Measurements from ENCODE around the gene PDE1C. TPM values are rescaled to one million over a fixed set of nuclear protein-coding genes. Genes with fewer than 3 reads are reported as not detected.

PDE1C gene
- total RNA-seq, 4 donors from 2014 or later = 0.19 to 14.5 (median 2.9) TPM

DNA sequence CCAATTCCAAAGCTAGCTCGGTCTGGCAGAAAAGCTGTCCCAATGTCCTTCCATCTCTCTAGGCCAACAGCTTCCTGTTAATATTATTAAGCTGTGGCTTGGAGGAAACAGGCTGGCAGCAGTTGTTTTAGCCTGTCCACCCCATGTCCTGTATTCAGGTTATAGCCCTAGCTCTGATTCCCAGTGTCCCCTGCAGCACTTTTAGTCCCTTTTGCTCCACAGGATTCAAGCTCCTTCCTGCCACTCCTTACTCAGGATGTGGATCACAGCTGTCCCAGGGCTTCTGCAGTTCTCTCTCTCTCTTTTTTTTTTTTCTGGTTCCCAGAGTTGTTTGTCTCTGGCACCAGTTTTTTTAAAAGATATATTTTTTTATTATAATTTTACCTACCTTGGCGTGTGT lies 298.0 kb downstream of the PDE1C start:
- DNase-seq = no peak
- Histone ChIP-seq H3K27ac (no peak overlapping the region), H3K4me3 (no peak overlapping the region), H3K36me3 (no peaks in the 10 kb centered on the region), H3K4me1 (no peaks in the 10 kb centered on the region), H3K9me3 (no peaks in the 10 kb centered on the region), H3K27me3 (no peaks in the 10 kb centered on the region)
- TF ChIP-seq, protein P1, sequence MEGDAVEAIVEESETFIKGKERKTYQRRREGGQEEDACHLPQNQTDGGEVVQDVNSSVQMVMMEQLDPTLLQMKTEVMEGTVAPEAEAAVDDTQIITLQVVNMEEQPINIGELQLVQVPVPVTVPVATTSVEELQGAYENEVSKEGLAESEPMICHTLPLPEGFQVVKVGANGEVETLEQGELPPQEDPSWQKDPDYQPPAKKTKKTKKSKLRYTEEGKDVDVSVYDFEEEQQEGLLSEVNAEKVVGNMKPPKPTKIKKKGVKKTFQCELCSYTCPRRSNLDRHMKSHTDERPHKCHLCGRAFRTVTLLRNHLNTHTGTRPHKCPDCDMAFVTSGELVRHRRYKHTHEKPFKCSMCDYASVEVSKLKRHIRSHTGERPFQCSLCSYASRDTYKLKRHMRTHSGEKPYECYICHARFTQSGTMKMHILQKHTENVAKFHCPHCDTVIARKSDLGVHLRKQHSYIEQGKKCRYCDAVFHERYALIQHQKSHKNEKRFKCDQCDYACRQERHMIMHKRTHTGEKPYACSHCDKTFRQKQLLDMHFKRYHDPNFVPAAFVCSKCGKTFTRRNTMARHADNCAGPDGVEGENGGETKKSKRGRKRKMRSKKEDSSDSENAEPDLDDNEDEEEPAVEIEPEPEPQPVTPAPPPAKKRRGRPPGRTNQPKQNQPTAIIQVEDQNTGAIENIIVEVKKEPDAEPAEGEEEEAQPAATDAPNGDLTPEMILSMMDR (IDR thresholded peaks at IDR 0.05) = no peak
- intact Hi-C loops (cut with DNase I) = no loop called here
- WGBS, 2 donors = 70 to 79% methylated on average over 2 of the region's 2 CpGs

DNA sequence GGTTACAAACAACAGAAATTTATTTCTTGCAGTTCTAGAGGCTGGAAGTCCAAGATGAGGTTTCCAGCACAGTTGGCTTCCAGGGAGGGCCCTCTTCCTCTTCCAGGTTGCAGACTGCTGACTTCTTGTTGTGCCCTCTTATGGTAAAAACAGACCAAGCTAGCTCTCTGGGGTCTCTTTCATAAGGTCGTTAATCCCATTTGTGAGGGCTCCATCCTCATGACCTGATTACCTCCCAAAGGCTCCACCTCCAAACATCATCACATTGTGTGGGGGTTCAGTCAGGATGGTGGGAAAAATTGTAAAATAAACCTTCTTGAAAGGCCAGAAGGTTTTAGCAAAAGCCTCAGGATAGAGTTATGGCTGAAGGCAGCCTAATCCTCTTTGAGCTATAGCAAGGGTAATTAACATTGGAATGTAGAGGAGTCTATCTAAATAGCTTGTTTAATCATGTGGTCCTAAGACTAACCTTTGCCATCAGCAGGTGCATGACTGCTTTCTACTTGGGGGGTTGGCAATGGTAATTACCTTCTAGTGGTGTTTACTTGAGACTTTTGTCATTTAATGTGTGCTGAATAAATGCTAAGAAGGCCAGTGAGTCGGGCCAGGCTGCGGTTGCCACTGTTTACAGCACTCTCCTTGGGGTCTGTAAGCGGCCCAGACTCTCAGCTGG lies 302.4 kb downstream of the PDE1C start:
- H3K9me3 ChIP-seq = no peaks in the 10 kb centered on the region
- H3K4me1 ChIP-seq = no peaks in the 10 kb centered on the region
- no peaks in the 10 kb centered on the region for H3K27me3 ChIP-seq
- TF ChIP-seq POLR2A (IDR thresholded peaks at IDR 0.05) = no peak
- TF ChIP-seq, protein P1 (IDR thresholded peaks at IDR 0.05) = no peak
- intact Hi-C loops (cut with DNase I) = no loop called here
- H3K27ac ChIP-seq = no peak overlapping the region
- H3K36me3 ChIP-seq = no peaks in the 10 kb centered on the region
- DNase-seq = no peak
- H3K4me3 ChIP-seq = no peak overlapping the region
- WGBS, 2 donors = 35 to 57% methylated on average over 3 to 4 of the region's 4 CpGs

DNA sequence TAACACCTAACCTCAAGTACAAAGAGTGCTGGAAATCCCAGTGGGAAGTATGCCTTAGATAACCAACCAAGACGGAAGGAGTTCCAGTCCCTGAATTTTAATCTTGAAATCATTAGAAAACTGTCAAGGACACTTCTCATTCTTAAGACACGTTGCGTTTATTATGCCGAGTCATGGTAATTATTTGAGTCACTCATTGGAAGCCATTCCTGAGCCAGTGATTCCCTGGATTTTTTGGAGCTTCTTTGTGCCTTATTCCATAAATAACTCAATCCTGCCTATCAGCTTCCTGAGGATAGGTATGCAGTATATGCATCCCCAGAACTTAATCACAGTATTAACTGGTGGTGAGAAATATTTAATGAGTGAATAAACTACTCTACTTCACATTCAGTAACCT lies 305.7 kb downstream of the PDE1C start:
- H3K27me3 ChIP-seq = no peaks in the 10 kb centered on the region
- H3K36me3 ChIP-seq = no peaks in the 10 kb centered on the region
- no peaks in the 10 kb centered on the region for H3K9me3 ChIP-seq
- DNase-seq = no peak
- H3K4me3 ChIP-seq = no peak overlapping the region
- H3K27ac ChIP-seq = no peak overlapping the region
- intact Hi-C loops (cut with DNase I) = no loop called here
- no peak for TF ChIP-seq POLR2A (IDR thresholded peaks at IDR 0.05)
- TF ChIP-seq, protein P1 (IDR thresholded peaks at IDR 0.05) = no peak
- H3K4me1 ChIP-seq = no peaks in the 10 kb centered on the region
- WGBS, 2 donors = 71 to 78% methylated on average over 4 of the region's 4 CpGs

DNA sequence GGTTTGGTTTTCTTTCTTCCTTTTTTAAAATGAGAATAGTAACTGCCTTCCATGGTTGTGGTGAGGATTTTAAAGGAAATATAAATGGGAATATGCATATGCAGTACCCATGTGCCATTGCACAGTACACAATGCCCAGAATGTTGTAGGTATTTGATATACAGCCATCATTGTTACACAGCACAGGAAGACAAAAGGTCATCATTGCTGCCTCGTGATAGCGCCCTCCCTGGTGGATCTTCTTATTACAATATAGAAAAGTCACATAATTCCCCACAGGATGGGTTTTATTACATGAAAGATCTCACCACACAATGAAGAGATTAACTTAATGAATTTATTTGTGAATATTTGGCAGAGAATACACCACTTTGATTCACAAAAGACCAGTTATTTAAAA lies 306.7 kb downstream of the PDE1C start:
- no peak overlapping the region for H3K27ac ChIP-seq
- H3K4me1 ChIP-seq = no peaks in the 10 kb centered on the region
- no peaks in the 10 kb centered on the region for H3K36me3 ChIP-seq
- H3K27me3 ChIP-seq = no peaks in the 10 kb centered on the region
- no peak overlapping the region for H3K4me3 ChIP-seq
- TF ChIP-seq POLR2A (IDR thresholded peaks at IDR 0.05) = no peak
- TF ChIP-seq, protein P1 (IDR thresholded peaks at IDR 0.05) = no peak
- H3K9me3 ChIP-seq = no peaks in the 10 kb centered on the region
- WGBS, 2 donors = 9 to 12% methylated on average over 2 of the region's 2 CpGs
- intact Hi-C loops (cut with DNase I) = no loop called here
- DNase-seq = no peak

DNA sequence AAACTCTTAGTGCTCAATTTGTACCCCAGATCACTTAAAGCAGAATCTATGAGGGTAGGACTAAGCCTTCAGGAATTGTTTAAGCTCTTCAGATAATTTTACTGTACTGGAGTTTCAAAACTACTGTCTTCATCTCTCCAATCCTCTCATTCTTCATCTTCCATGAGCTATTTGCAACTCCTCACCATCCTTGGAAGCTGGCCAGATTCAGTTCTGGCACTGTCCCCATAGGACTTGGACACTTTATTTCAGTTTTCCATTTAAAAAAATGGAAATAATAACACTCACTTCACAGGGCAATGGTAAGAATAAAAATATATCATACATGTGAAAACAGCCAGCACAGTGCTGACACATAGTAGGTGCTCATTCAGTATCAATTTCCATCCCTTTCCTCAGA lies 308.6 kb downstream of the PDE1C start:
- no peak overlapping the region for H3K27ac ChIP-seq
- no peaks in the 10 kb centered on the region for H3K4me1 ChIP-seq
- no peaks in the 10 kb centered on the region for H3K27me3 ChIP-seq
- DNase-seq = no peak
- intact Hi-C loops (cut with DNase I) = no loop called here
- no peak for TF ChIP-seq POLR2A (IDR thresholded peaks at IDR 0.05)
- TF ChIP-seq, protein P1 (IDR thresholded peaks at IDR 0.05) = no peak
- no peaks in the 10 kb centered on the region for H3K9me3 ChIP-seq
- H3K36me3 ChIP-seq = no peaks in the 10 kb centered on the region
- no peak overlapping the region for H3K4me3 ChIP-seq
